GM12891 (cell line): ENCODE results near the gene PPP2R3B.

ENCODE experiments used
- PAX5 ChIP-seq: IDR thresholded peaks from 2 replicates; pipeline ENCODE4 v1.6.1; 2011; ENCODE audit warnings: low read length, moderate library complexity, mild to moderate bottlenecking; ENCODE audit not compliant: insufficient read depth, severe bottlenecking
- POLR2A ChIP-seq: IDR thresholded peaks from 2 replicates; pipeline ENCODE4 v1.6.1; 2011; ENCODE audit warnings: low read depth, low read length, control low read depth
- POLR2AphosphoS5 ChIP-seq: IDR thresholded peaks from 2 replicates; pipeline ENCODE4 v1.6.1; 2011; ENCODE audit warnings: low read depth, low read length, control low read depth
- SPI1 ChIP-seq: IDR thresholded peaks from 2 replicates; pipeline ENCODE4 v1.6.1; 2011; ENCODE audit warnings: low read depth, low read length, control low read depth
- TAF1 ChIP-seq: IDR thresholded peaks from 2 replicates; pipeline ENCODE4 v1.6.1; 2011; ENCODE audit warnings: low read depth, low read length, control low read depth

GRCh38 chrX:405149-405548 is 18.4 kb upstream of the PPP2R3B start:
- TF ChIP-seq POLR2A, result no peak
- TF ChIP-seq POLR2AphosphoS5, result no peak
- TF ChIP-seq TAF1, result no peak
- TF ChIP-seq SPI1, result no peak
- TF ChIP-seq PAX5, result no peak
